A549 treated with Hydrocortisone at 1 μM for 4 hours (cell line): ENCODE measurements around the gene DAPK1. TPM values are rescaled to one million over a fixed set of nuclear protein-coding genes. Genes with fewer than 3 reads are reported as not detected.

Experiments used
- total RNA-seq: library from RNA; stranded (reverse); fragments of 200-300 nt; extraction: Qiagen RNA extraction; gene quantifications from 5 replicates; pipeline ENCODE4 v1.2.3, GENCODE V29; 2022

DAPK1 gene
- 15.6 to 28.8 TPM (median 24.0 TPM) in 5 replicates for total RNA-seq

GRCh38 chr9:87497604-87498045 lies at the start of gene DAPK1:
DAPK1 (plus strand) TSS chr9:87497867; CDS start chr9:87499078, 1,211 bp downstream.

GRCh38 chr9:87725900-87726709 lies 228.4 kb downstream of the DAPK1 start, which contains the start of gene CTSL:
CTSL (plus strand) TSS chr9:87726119; CDS start chr9:87727604, 1,485 bp downstream.

Other genes with a start within 250 kb of the DAPK1 start
- 618 to 759 TPM (median 642 TPM) in 5 replicates for gene CTSL, start 228.3 kb downstream of the DAPK1 start, total RNA-seq